GM18511 (cell line): ENCODE results near the gene SLC16A10.
"Not testable (repeated sequence)": the region's sequence is repeated elsewhere in the genome, so short reads cannot be mapped to it uniquely, and the experiment has no call there.

Experiments used
- ATAC-seq: cut with Tn5 transposase; IDR thresholded peaks from one replicate; pipeline ENCODE4 v1.9.1; 2021; ENCODE audit warnings: mild to moderate bottlenecking, moderate library complexity; ENCODE audit not compliant: unreplicated experiment

Gene SLC16A10

GRCh38 chr6:111086685-111087084, 618 bp upstream of the SLC16A10 start:
- ATAC-seq: no peak

DNA sequence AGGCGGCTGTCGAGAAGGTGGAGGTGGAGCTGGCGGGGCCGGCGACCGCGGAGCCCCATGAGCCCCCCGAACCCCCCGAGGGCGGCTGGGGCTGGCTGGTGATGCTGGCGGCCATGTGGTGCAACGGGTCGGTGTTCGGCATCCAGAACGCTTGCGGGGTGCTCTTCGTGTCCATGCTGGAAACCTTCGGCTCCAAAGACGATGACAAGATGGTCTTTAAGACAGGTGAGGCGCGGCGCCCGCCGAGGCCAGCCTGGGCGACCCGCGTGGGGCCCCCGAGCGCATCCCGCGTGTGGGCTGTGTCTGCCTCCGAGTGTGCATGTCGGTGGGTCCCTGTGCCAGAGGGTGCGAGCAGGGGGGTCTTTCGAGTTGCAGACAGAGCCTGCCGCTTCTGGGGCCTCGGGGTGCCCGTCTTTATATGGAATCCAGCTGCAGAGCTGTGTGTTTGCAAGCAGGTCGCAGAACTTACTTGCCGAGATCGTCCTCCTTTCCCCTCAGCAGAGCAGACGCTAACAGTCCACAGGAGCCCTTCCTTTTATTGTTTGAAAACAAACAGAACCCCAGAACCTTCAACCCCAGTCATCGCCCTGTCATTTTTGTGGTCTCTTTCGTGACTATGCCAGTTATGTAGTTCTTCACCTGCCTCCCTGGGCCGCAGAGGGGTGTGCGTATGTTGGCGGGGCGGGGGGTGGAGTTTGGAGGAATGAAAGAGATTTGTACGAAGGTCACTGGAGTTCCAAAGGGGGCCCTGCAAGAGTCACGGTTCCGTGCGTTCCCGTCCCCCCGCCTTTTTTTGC, 766 bp downstream of the SLC16A10 start:
- ATAC-seq: peak; percentile 23

DNA sequence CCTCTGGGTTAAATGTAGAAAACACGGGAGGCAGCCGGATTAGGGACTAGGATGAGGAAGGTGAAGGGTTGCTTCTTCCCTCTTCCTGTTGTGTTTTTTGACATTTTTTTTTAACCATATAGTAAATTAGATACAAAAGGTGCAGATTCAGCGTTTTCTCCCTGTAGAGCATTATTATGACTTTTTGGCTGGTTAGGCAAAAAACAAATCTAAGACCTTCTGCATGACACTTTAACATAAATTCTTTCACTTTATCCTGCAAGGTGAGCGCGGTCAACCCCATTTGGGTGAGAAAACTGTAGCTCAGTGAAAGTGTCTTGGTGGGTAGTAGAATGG, 1.3 kb downstream of the SLC16A10 start:
- ATAC-seq: no peak

GRCh38 chr6:111090766-111091165, 3.5 kb downstream of the SLC16A10 start:
- ATAC-seq: no peak

- ATAC-seq: no peak
These were observed 4.7 kb downstream of the SLC16A10 start for GRCh38 chr6:111091987-111092386.

- ATAC-seq: not testable (repeated sequence)
These were observed 8.2 kb downstream of the SLC16A10 start for GRCh38 chr6:111095488-111095887.

DNA sequence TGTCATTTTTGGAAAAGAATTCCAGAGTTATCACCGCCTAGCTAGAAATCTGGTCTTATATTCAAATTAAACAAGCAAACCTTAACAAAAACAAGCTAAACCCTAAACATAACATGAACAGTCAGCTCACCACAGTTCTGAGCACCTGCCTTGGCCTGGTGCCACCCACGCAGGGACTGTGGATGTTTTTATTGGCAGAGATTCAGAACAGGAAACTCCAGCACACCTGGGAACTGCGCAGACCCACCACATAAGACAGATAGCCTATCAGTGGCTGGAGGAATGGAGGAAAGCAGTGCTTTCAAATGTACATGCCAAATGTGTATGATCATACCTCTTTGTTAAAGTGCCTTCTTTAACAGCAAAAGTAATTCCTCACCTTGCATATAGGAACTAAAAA, 8.9 kb downstream of the SLC16A10 start:
- ATAC-seq: no peak

DNA sequence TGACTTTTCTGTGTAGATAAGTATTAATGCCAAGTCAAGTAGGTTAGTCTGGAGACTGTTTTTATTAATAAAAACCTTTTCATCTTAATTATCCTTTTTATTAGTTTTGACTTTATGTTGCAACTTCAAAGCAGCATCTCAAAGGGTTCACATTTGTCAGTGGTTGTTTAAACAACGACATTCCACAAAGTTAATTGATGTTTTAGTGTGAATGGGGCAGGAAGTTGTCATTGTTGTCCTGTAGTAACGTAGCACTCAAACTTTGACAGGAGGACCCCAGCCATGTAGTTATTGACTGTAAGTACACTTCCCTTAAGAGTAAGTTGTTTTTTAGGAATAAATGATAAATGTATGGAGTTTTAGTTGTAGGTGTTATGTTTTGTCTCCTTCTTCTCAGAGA, 11.3 kb downstream of the SLC16A10 start:
- no peak for ATAC-seq

GRCh38 chr6:111101987-111102386, 14.7 kb downstream of the SLC16A10 start:
- no peak for ATAC-seq

DNA sequence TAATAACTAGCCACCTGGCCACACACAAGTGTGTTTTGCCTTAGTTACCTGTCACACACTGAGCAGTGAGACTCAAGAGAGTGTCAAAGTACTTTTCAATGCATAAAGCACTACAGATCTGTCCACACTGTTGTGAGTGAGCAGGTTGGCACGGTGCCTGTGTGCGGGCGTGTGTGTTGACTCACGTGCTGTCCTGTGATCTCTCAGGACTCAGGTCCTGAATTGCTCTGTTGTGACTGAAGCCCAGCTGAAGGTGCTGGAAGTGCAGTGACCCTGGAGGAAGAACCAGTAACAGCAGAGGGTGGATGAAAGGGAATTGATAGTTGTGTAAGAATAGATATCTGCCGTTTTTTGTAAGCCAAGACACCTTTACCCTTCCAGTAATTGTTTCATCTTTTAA, 18.3 kb downstream of the SLC16A10 start:
- no peak for ATAC-seq

- ATAC-seq: no peak
These were observed 20.3 kb downstream of the SLC16A10 start for GRCh38 chr6:111107589-111107988.

GRCh38 chr6:111110036-111110435, 22.7 kb downstream of the SLC16A10 start:
- no peak for ATAC-seq

- no peak for ATAC-seq
These were observed 26.2 kb downstream of the SLC16A10 start for GRCh38 chr6:111113336-111114086.

GRCh38 chr6:111114087-111114443, 26.8 kb downstream of the SLC16A10 start:
- no peak for ATAC-seq

DNA sequence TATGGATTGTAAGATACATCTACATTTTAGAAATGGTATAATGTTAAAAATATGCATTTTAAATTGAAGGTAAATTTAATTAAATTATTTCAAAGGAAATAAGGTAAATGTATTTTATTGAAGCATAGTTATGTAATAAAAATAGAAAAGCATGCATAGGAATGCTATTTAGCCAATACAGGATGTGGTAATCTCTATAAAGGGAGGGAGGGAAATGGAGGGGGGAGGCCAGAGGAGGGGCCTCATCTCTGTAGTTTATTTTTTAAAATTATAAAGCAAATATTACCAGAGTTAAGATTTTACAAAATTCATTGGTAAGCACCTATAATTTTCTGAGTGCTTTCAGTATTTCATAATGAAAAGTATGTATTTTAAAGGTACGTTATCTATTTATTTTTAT, 27.2 kb downstream of the SLC16A10 start:
- ATAC-seq: no peak

DNA sequence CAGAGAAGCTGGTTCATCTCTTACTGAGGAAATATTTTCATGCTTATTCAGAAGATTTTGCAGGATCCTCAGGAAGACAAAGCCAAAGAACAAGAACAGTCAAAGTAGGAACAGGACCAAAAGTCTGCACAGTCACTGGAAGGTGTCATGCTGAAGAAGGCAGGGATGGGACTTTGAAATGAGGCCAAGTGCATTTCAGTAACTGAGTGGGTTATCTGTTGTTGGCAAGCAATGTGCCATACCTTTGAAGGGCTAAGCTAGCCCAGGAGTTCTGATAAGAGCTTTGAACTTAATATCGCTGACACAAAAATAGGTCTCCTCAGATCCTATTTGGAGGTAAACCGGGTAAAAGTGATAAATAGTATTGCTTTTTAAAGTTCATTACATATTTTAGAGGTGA, 31.5 kb downstream of the SLC16A10 start:
- ATAC-seq: no peak

DNA sequence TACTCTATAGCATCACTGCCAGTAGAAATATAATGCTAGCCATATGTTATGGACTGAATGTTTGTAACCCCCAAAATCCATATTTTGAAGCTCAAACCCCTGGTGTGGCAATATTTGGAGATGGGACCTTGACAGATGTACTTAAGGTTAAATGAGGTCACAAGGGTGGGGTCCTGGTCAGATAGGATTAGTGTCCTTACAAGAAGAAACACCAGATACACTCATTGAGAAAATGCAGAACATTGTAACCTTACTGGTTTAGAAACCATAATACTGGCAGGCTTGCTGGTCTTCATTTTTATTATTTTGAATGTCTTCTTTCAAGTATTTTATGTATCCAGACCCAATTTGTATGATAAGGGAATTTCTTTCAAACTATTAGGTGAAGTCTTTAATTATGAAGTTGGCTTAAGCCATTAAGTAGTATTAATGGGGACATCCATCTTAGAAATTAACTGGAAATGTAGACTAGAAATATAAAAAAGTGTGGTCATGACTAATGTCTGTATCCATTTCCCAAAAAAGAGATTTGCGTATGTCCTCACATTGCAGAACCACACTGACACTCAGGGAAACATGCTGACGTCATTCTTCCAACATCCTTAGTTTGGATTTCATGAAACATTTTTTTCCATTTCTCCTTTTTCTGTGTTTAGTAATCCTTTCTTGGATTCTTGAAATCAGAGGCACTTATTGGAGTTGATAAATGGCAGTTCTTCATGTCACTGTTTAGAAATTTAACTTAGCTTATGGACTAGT, 32.4 kb downstream of the SLC16A10 start:
- ATAC-seq: no peak

- ATAC-seq: no peak
These were observed 34.6 kb downstream of the SLC16A10 start for GRCh38 chr6:111121789-111122350.

- ATAC-seq: no peak
These were observed 35.4 kb downstream of the SLC16A10 start for GRCh38 chr6:111122458-111123286.

GRCh38 chr6:111124406-111124805, 37.1 kb downstream of the SLC16A10 start:
- no peak for ATAC-seq

DNA sequence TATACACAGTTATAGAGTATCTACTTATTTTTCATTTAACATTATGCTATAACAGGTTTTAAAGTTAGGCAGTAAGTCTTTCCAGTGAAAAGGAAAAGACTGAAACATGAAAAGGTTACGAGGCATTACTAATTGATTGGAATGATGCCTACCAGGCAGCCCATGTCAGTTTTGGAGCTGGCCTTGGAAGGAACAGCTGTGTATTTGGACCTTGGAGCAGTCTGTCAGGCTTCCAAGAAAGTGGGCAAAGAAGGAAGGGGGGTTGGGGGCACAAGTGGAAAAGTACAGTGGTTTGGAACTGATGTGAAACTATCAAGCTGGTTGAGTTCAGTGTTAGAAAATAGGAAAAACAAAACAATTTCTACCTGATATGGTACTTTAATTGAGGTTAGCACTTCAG, 41.7 kb downstream of the SLC16A10 start:
- ATAC-seq: no peak
